ENCODE measurements around the gene FFAR2.
"Not testable (repeated sequence)": the region's sequence is repeated elsewhere in the genome, so short reads cannot be mapped to it uniquely, and the experiment has no call there.

The FFAR2 gene
- 0 to 0.19 (median 0) reads per million in 3 experiments for total RNA-seq

- no peak for DNase-seq
Observed at GRCh38 chr19:35447606-35448469, at the start of gene FFAR2. Gene FFAR2, plus strand, starts transcription at chr19:35448257. Its CDS starts 1,458 bp downstream, at chr19:35449715.

DNA sequence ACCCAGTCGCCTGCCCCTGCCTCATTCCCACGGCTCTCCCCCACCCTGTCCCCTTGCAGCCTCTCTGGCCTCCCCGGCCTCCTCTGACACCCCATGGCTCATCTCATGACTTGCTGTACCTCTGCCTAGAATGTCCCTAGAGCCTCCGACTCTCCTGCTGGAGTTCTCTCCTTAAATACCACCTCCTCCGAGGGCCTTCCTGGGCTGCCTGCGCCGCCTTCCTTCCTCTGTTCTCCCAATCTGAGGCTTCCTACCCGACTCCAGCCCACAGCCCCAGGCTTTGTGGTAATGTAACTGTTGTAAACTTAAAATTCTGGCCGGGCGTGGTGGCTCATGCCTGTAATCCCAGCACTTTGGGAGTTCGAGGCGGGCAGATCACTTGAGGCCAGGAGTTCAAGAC is 49.5 kb upstream of the FFAR2 start:
- no peak for DNase-seq

- no peak for DNase-seq
Observed at GRCh38 chr19:35399231-35399630, 48.8 kb upstream of the FFAR2 start.

- no peak for DNase-seq
Observed at GRCh38 chr19:35399948-35400772, 47.9 kb upstream of the FFAR2 start.

DNA sequence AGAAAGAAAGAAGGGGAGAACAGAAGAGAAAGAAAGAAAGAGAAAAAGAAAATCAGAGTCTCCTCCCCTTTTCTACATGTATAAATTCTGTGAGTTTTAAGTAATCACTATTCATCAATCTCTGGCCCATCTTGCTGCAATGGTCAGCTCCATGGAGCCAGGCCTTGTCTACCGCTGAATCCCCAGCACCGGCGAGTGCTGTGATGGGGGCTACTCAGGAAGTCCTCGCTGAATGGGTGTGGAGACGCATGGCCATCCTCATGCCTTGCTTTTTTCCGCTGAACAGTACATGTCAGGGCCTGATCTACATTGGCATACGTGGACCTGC is 47.3 kb upstream of the FFAR2 start:
- no peak for DNase-seq

DNA sequence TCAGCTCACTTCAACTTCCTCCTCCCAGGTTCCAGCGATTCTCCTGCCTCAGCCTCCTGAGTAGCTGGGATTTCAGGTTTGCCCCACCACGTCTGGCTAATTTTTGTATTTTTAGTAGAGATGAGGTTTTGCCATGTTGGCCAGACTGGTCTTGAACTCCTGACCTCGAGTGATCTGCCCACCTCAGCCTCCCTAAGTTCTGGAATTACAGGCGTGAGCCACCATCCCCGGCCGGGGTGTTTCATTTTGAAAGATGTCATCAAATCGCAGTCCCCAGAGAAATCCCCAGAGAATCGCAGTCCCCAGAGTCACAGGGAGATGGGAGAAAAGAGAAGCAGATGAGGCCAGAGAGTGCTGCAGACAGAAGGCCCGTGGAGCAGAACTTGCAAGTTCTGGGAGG is 46.6 kb upstream of the FFAR2 start:
- DNase-seq = not testable (repeated sequence)

DNA sequence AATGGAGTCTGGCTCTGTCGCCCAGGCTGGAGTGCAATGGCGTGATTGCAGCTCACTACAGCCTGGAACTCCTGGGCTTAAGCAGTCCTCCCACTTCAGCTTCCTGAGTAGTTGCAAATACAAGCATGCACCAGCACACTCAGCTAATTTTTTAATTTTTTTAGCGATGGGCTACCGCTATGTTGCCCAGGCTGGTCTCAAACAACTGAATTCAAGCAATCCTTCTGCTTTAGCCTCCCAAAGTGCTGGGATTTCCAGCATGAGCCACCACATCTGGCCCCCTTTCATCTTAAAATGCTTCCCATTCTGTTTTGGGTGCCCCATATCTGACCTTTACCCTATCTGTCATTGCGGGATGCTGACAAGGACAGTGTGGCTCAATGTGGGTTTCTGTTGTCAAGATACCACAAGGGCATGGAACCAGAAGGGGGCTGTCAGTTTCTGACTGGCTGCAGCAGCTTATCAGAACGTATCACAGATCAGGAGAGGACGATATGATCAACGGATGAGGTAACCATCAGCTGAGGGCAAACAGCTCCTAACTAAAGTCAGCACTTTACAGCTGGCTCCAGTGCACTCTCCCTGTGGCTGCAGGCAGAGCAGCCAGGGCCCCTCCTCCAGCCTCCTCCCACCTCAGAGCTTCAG is 44.8 kb upstream of the FFAR2 start:
- no peak for DNase-seq

GRCh38 chr19:35404879-35405622 is 43.0 kb upstream of the FFAR2 start:
- no peak for DNase-seq

GRCh38 chr19:35407619-35408018 is 40.4 kb upstream of the FFAR2 start:
- no peak for DNase-seq

GRCh38 chr19:35408284-35409171 is 39.5 kb upstream of the FFAR2 start:
- DNase-seq = no peak

DNA sequence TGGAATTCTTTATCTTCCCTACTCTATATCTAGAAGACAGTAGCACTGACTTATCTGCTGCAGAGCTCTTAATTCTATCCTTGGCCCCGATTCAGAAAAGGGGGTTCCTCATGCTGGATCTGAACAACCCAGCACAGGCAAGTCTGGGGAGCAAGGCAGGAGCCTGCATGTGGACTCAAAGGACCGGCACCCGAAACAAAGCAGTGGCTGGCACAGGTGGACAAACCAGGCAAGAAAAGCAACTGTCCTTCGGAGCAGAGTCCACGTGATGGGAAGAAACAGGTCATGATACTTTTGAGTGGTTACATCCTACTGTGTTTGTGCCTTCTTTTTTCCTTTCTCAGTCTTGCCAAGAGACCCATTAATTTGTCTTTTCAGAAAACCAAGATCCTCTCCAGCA is 38.9 kb upstream of the FFAR2 start:
- DNase-seq = no peak

- no peak for DNase-seq
Observed at GRCh38 chr19:35410487-35410886, 37.6 kb upstream of the FFAR2 start.

GRCh38 chr19:35414442-35414841 is 33.6 kb upstream of the FFAR2 start:
- no peak for DNase-seq

GRCh38 chr19:35416331-35416730 is 31.7 kb upstream of the FFAR2 start:
- no peak for DNase-seq

GRCh38 chr19:35417278-35417677 is 30.8 kb upstream of the FFAR2 start:
- DNase-seq = no peak

DNA sequence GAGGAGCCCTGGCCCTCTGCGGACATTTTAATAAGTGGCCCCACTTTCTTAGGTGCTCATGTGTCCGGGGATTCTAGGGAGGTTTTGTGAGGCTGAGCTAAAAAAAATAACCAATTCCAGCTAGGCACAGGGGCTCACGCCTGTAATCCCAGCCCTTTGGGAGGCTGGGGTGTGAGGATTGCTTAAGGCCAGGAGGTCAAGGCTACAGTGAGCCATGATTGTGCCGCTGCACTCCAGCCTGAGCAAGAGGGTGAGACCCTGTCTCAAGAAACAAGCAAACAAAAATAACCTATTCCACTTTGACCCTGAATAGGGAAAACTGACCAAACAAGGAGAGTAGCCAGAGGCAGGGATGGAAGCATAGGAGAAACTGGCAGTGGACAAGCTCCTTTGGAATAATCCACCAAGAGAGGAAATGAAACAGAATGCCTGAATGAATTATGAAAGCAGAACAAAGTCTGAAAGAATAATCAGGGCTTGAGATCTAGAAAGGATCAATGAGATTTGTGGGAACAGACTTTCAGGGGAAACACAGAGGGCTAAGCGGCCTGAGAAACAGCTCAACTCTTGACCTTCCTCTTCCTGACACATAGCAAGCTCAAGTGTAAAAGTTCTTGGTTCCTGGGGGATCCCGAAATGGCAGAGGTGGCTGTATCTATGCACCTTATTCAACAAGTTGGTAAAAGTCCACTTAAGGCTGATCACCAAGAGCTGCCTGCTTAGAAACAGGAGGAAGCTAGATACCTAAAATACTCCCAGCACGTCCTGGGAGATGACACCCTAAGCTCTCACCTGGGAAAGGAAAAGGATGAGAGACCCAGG is 30.1 kb upstream of the FFAR2 start:
- no peak for DNase-seq

DNA sequence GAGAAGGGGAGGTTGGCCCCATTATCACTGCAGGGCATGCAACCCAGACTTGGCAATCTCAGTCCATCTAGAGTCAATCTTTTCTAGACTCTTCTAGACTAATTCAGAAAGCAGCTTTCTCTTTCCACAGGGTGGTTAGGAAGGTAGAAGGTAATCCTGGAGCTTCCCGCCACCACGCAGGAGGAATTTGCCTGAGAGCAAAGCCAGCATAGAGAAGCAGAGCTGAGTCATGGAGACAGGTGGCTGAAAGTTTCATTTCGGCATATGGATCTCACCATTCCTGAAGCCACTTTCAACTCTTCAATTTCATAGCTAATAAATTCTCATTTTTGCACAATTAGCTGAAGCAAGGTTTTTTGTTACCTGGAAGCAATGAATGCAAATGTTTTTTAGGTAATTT is 29.0 kb upstream of the FFAR2 start:
- no peak for DNase-seq

DNA sequence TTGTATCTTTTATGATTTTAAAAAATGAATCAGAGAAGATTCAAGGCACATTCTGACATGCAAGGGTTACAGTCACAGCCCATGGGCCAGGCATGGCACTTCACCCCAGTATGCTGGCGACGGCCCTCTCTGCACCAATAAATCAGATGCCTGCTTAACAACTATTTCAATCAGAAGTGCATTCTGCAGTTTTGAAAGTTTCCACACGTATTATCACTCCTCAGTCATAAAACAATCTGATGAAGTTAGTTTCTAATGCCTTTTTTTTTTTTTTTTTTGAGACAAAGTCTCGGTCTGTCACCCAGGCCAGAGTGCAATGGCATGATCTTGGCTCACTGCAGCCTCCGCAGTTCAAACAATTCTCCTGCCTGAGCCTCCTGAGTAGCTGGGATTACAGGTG is 28.3 kb upstream of the FFAR2 start:
- no peak for DNase-seq

DNA sequence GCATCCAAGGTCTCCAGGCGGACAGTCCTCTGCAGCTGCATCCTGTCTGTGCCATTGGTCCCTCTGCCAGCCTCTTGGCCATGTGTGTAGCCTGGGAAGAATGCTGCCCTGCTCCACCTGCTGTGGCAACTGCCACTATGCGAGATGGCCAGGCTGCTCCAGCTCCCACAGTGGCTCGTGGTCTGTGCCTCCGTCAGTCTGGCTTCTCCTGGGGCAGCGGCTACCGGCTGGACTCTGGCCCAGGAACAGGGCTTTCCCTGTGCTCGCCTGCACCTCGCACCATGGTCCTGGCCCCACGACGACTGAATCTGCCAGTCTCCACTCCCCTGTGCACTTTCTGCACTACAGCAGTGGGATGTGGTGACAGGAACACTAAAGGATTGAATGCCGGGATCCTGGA is 26.7 kb upstream of the FFAR2 start:
- no peak for DNase-seq

- not testable (repeated sequence) for DNase-seq
Observed at GRCh38 chr19:35423406-35423805, 24.7 kb upstream of the FFAR2 start.

DNA sequence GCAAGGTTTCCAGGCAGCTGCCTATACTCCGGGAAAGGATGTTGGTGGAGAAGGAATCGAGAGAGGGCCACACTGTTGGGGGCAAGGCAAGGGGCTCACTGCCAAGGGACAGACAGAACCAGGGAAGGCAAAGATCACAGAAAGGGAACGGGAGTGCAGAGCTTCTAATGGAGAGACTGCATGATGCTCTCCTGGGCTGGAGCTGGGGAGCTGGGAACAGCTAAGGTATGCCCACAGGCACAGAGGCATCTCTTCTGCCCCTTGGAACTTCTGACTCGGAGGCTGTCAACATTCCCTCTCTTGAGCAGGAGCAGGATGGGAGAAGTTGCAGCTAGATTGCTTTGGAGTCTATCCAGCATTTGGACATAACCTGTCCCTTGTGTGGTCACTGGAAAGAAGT is 22.4 kb upstream of the FFAR2 start:
- no peak for DNase-seq
